Heart left ventricle (tissue), 13 donors: ENCODE data around the gene CENPM.

Experiments used
- CTCF ChIP-seq, 12 donors: fragments of 200-600 bp; sonication (generic) in 4 of 12; IDR thresholded peaks; one replicate each; pipeline versions ENCODE4 v1.5.0 to v1.8.0; 2018 to 2022; ENCODE audit warnings: antibody characterized with exemption in 12 of 12, mild to moderate bottlenecking in 5 of 12
- POLR2A ChIP-seq, 2 donors: fragments of 450-650 bp; IDR thresholded peaks; one replicate each; pipeline ENCODE4 v1.6.1; 2017; ENCODE audit warnings: antibody characterized with exemption in 2 of 2, mild to moderate bottlenecking in 2 of 2, moderate library complexity in 2 of 2
- donor health status: ischemic (EF 13 %, LVEDD 7.1; RV severe dilation, severe dysfunction).
- donor health status: DM: no; HTN: yes; CAD: no.
- donor health status: DM: no; HTN: no; CAD: no.
- donor health status: ischemic (EF 25% LVEDD 6.9; RV normal size, moderate dysfunction).
- donor health status: ischemic (EF 25% LVEDD 5.7; RV mildly dilated, moderate dysfunction).
- donor health status: ischemic (EF 35%, LVEDD 5.7; RV mildly dilated, moderate dysfunction).
- donor health status: nonischemic (EF 11% LVEDD 7.7; RV severe dilation, severe dysfunction).
- donor health status: DM: yes; HTN: yes; CAD: no.
- donor health status: PGD.
- donor health status: ischemic (EF 29% LVEDD 5.4; RV normal size, mild dysfunction).
- donor health status: nonischemic (EF 23%, LVEDD 6.1; RV moderate dilation, normal function).

- TF ChIP-seq POLR2A (IDR thresholded peaks at IDR 0.05) (no peak), CTCF (IDR thresholded peaks at IDR 0.05) (no peak)
Observed at GRCh38 chr22:41900652-41901312, 46.2 kb downstream of the CENPM start.
